GM23338 (cell line): ENCODE data around the gene SLC30A10. TPM values are rescaled to one million over a fixed set of nuclear protein-coding genes. Genes with fewer than 3 reads are reported as not detected.

Experiments
- ATAC-seq: fragments of 200-7000 bp; cut with Tn5 transposase; 3 replicates; pipeline ENCODE4 v1.9.1; 2020
- DNase-seq: peaks from one replicate; pipeline ENCODE4 v3.0.0-alpha.2; 2015; ENCODE audit warnings: low spot score
- H2AFZ ChIP-seq: fragments of 200-600 bp; sonication (generic); 2 replicates; pipeline ENCODE4 v1.8.0; 2016; ENCODE audit warnings: antibody characterized with exemption, mild to moderate bottlenecking, moderate library complexity
- H3F3A ChIP-seq: fragments of 200-600 bp; sonication (generic); replicated peaks from 2 replicates; pipeline ENCODE4 v1.8.0; 2017; ENCODE audit warnings: antibody characterized with exemption, mixed run types, low read depth
- H3K27ac ChIP-seq: fragments of 200-600 bp; sonication (generic); 2 replicates; pipeline ENCODE4 v1.6.1; 2016; ENCODE audit warnings: low read depth
- H3K27me3 ChIP-seq: fragments of 200-600 bp; sonication (generic); 2 replicates; pipeline ENCODE4 v1.8.0; 2016; ENCODE audit warnings: mild to moderate bottlenecking, mixed run types, moderate library complexity; ENCODE audit not compliant: insufficient read depth
- H3K36me3 ChIP-seq: fragments of 200-600 bp; sonication (generic); 2 replicates; pipeline ENCODE4 v1.8.0; 2016; ENCODE audit warnings: mild to moderate bottlenecking; ENCODE audit not compliant: insufficient read depth
- H3K4me1 ChIP-seq: fragments of 200-600 bp; sonication (generic); 2 replicates; pipeline ENCODE4 v1.8.0; 2016; ENCODE audit warnings: mild to moderate bottlenecking, moderate library complexity; ENCODE audit not compliant: insufficient read depth
- H3K4me2 ChIP-seq: fragments of 200-600 bp; sonication (generic); 2 replicates; pipeline ENCODE4 v1.7.1; 2017; ENCODE audit warnings: mixed run types
- H3K4me3 ChIP-seq: fragments of 200-600 bp; sonication (generic); 2 replicates; pipeline ENCODE4 v1.6.1; 2016; ENCODE audit warnings: mixed run types
- H3K79me2 ChIP-seq: fragments of 200-600 bp; sonication (generic); replicated peaks from 2 replicates; pipeline ENCODE4 v1.8.0; 2017; ENCODE audit warnings: mild to moderate bottlenecking; ENCODE audit not compliant: insufficient read depth
- H3K9me2 ChIP-seq: fragments of 200-600 bp; sonication (generic); 2 replicates; pipeline ENCODE4 v1.8.0; 2017; ENCODE audit not compliant: insufficient read depth
- H4K20me1 ChIP-seq: fragments of 200-600 bp; sonication (generic); replicated peaks from 2 replicates; pipeline ENCODE4 v1.8.0; 2017; ENCODE audit warnings: mild to moderate bottlenecking; ENCODE audit not compliant: insufficient read depth
- H3K27ac Mint-ChIP-seq: 2 replicates; pipeline ENCODE4 v1.8.0; 2020; ENCODE audit warnings: inconsistent platforms, mild to moderate bottlenecking, moderate library complexity, mixed read lengths
- H3K27me3 Mint-ChIP-seq: 3 replicates; pipeline ENCODE4 v1.8.0; 2022; ENCODE audit warnings: low read depth, mild to moderate bottlenecking, moderate library complexity, mixed read lengths, inconsistent platforms; ENCODE audit not compliant: insufficient read depth, poor library complexity
- H3K36me3 Mint-ChIP-seq: 3 replicates; pipeline ENCODE4 v1.8.0; 2021; ENCODE audit warnings: low read depth, mild to moderate bottlenecking, inconsistent platforms, moderate library complexity, mixed read lengths
- H3K4me1 Mint-ChIP-seq: 3 replicates; pipeline ENCODE4 v1.8.0; 2020; ENCODE audit warnings: mild to moderate bottlenecking, inconsistent platforms, mixed read lengths
- H3K4me3 Mint-ChIP-seq: 3 replicates; pipeline ENCODE4 v1.8.0; 2021; ENCODE audit warnings: moderate library complexity, mild to moderate bottlenecking, inconsistent platforms, mixed read lengths
- H3K9me3 Mint-ChIP-seq: 3 replicates; pipeline ENCODE4 v1.8.0; 2020; ENCODE audit warnings: moderate library complexity, mild to moderate bottlenecking, inconsistent platforms, mixed read lengths
- CREB1 ChIP-seq: fragments of 250-450 bp; sonication (Bioruptor Pico); IDR thresholded peaks from 2 replicates; pipeline ENCODE4 v1.5.0; 2020; ENCODE audit warnings: low read depth, mild to moderate bottlenecking, moderate library complexity
- EZH2phosphoT487 ChIP-seq: fragments of 200-600 bp; sonication (generic); IDR thresholded peaks from one replicate; pipeline ENCODE4 v1.8.1; 2018; ENCODE audit warnings: antibody characterized with exemption; ENCODE audit not compliant: unreplicated experiment
- JUNB ChIP-seq: IDR thresholded peaks from one replicate; pipeline ENCODE4 v1.6.1; 2016; ENCODE audit warnings: antibody characterized with exemption; ENCODE audit not compliant: unreplicated experiment
- NANOG ChIP-seq: IDR thresholded peaks from 2 replicates; pipeline ENCODE4 v1.6.1; 2016; ENCODE audit warnings: antibody characterized with exemption, borderline replicate concordance
- POLR2AphosphoS5 ChIP-seq: IDR thresholded peaks from 2 replicates; pipeline ENCODE4 v1.6.1; 2016; ENCODE audit warnings: antibody characterized with exemption, low read depth
- REST ChIP-seq: IDR thresholded peaks from one replicate; pipeline ENCODE4 v1.6.1; 2018; ENCODE audit warnings: antibody characterized with exemption; ENCODE audit not compliant: unreplicated experiment
- STAT1 ChIP-seq: IDR thresholded peaks from one replicate; pipeline ENCODE4 v1.6.1; 2016; ENCODE audit warnings: antibody characterized with exemption; ENCODE audit not compliant: unreplicated experiment
- ZNF331 ChIP-seq: fragments of 250-450 bp; sonication (Bioruptor Pico); IDR thresholded peaks from 2 replicates; pipeline ENCODE4 v1.5.0; 2020; ENCODE audit warnings: low read depth, mild to moderate bottlenecking, moderate library complexity
- ZNF462 ChIP-seq: fragments of 250-450 bp; sonication (Bioruptor Pico); IDR thresholded peaks from 2 replicates; pipeline ENCODE4 v1.5.0; 2020; ENCODE audit warnings: mild to moderate bottlenecking, moderate library complexity
- polyA plus RNA-seq: library from polyadenylated mRNA; unstranded; fragments of >200 nt; fragmentation: Nextera tagmentation; extraction: Ambion mirVana; gene quantifications from 2 replicates; pipeline ENCODE4 v1.2.1, GENCODE V29; 2016
- total RNA-seq: library from RNA; depleted of rRNA; stranded (reverse); fragments of >200 nt; shearing (Covaris generic); gene quantifications from 2 replicates; pipeline ENCODE4 v1.2.3, GENCODE V29; 2014

Gene SLC30A10
- total and polyA plus RNA-seq, 2 experiments from 2014 or later: 0.47 to 1.1 TPM

GRCh38 chr1:219910716-219911115 is 17.6 kb downstream of the SLC30A10 start:
- H3K27me3 ChIP-seq: no peaks in the 10 kb centered on the region
- DNase-seq (no peak), ATAC-seq (no peak)
- H3F3A ChIP-seq: no peaks in the 10 kb centered on the region
- H3K9me3 Mint-ChIP-seq: no peaks in the 10 kb centered on the region
- H3K4me2 ChIP-seq: no peak overlapping the region
- H3K9me2 ChIP-seq: no peaks in the 10 kb centered on the region
- peaks cover 11% of the 10 kb centered on the region for H3K4me1 Mint-ChIP-seq
- H3K36me3 ChIP-seq: no peaks in the 10 kb centered on the region
- no peaks in the 10 kb centered on the region for H3K79me2 ChIP-seq
- H3K4me3 Mint-ChIP-seq: no peak overlapping the region
- no peaks in the 10 kb centered on the region for H3K36me3 Mint-ChIP-seq
- H2AFZ ChIP-seq: no peak overlapping the region
- H3K27ac Mint-ChIP-seq: no peak overlapping the region
- no peaks in the 10 kb centered on the region for H3K4me1 ChIP-seq
- H3K27ac ChIP-seq: no peak overlapping the region
- H3K4me3 ChIP-seq: no peak overlapping the region
- no peak for TF ChIP-seq REST
- no peak for TF ChIP-seq CREB1 (CRISPR knock-in tag)
- no peak for TF ChIP-seq NANOG
- TF ChIP-seq STAT1: no peak
- no peak for TF ChIP-seq JUNB
- TF ChIP-seq EZH2phosphoT487: no peak
- TF ChIP-seq POLR2AphosphoS5: no peak
- no peak for TF ChIP-seq ZNF462 (CRISPR knock-in tag)
- TF ChIP-seq ZNF331 (CRISPR knock-in tag): no peak
- no peaks in the 10 kb centered on the region for H4K20me1 ChIP-seq
- H3K27me3 Mint-ChIP-seq: peaks cover 4% of the 10 kb centered on the region
